Parathyroid adenoma (tissue), 2 donors: ENCODE data around the gene QSOX2.
A peak's percentile ranks its signal among the peaks of the same experiment; 100 is the strongest.

Experiments
- H2AFZ ChIP-seq: fragments of 300-600 bp; sonication (generic); one replicate; pipeline ENCODE4 v1.7.0; 2017; ENCODE audit warnings: antibody characterized with exemption, mild to moderate bottlenecking
- H3K27ac ChIP-seq: fragments of 300-600 bp; sonication (generic); one replicate; pipeline ENCODE4 v1.7.0; 2017
- H3K27me3 ChIP-seq: fragments of 300-600 bp; sonication (generic); one replicate; pipeline ENCODE4 v1.7.0; 2017; ENCODE audit warnings: low read length; ENCODE audit not compliant: control insufficient read depth, insufficient read depth
- H3K36me3 ChIP-seq: fragments of 300-600 bp; sonication (generic); one replicate; pipeline ENCODE4 v1.7.0; 2017; ENCODE audit warnings: low read length; ENCODE audit not compliant: control insufficient read depth, insufficient read depth
- H3K4me1 ChIP-seq: fragments of 300-600 bp; sonication (generic); one replicate; pipeline ENCODE4 v1.7.0; 2017; ENCODE audit warnings: control low read depth
- H3K4me2 ChIP-seq: fragments of 300-600 bp; sonication (generic); one replicate; pipeline ENCODE4 v1.7.0; 2017; ENCODE audit warnings: low read length
- H3K4me3 ChIP-seq: fragments of 300-600 bp; sonication (generic); one replicate; pipeline ENCODE4 v1.7.0; 2017; ENCODE audit warnings: low read depth, low read length
- H3K79me2 ChIP-seq: fragments of 300-600 bp; sonication (generic); one replicate; pipeline ENCODE4 v1.7.0; 2017; ENCODE audit warnings: control low read depth
- H3K9ac ChIP-seq: fragments of 300-600 bp; sonication (generic); one replicate; pipeline ENCODE4 v1.7.0; 2017; ENCODE audit warnings: mild to moderate bottlenecking
- H3K9me3 ChIP-seq: fragments of 300-600 bp; sonication (generic); one replicate; pipeline ENCODE4 v1.7.0; 2017; ENCODE audit warnings: low read length; ENCODE audit not compliant: control insufficient read depth
- TF ChIP-seq, protein P1 (sequence below): fragments of 300-600 bp; sonication (generic); IDR thresholded peaks from one replicate; pipeline ENCODE4 v1.7.0; 2017; ENCODE audit warnings: antibody characterized with exemption, mild to moderate bottlenecking
- donor health status: primary hyperparathyroidism.

Gene QSOX2

DNA sequence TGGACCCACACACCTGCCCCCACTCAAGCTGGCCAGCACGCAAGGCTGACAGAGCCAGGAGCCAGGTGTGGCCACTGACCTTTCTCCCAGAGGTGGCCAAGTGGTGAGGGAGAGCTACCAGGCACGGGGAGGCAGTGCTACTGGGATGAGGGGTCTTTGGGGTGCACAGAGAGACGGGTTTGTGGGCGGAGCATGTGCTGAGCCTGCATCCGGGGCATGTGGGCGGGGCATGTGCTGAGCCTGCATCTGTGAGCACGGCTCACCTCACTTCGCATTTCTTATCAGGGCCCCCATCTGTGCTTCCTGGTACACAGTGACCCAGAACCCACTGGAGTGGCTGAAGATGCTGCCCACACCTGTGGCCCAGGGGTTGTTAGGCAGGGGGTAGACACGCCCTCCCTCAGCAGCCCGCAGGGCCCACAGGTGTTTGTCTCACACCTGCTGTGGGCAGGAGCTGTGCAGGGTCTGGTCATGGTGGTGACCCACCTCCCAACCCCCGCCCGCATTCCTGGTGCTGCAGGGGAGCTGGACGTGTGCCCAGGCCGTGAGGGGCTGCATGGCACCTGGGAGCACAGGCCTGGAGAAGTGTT lies 36.8 kb upstream of the QSOX2 start:
- Histone ChIP-seq H3K9ac (no peak overlapping the region), H3K4me1 (peaks cover 6% of the 10 kb centered on the region), H3K4me2 (peak overlapping the region; percentile 67), H3K9me3 (no peaks in the 10 kb centered on the region), H3K36me3 (no peaks in the 10 kb centered on the region), H3K27ac (no peak overlapping the region), H3K27me3 (no peaks in the 10 kb centered on the region), H2AFZ (no peak overlapping the region), H3K4me3 (peak overlapping the region; percentile 35), H3K79me2 (no peaks in the 10 kb centered on the region)
- TF ChIP-seq, protein P1, sequence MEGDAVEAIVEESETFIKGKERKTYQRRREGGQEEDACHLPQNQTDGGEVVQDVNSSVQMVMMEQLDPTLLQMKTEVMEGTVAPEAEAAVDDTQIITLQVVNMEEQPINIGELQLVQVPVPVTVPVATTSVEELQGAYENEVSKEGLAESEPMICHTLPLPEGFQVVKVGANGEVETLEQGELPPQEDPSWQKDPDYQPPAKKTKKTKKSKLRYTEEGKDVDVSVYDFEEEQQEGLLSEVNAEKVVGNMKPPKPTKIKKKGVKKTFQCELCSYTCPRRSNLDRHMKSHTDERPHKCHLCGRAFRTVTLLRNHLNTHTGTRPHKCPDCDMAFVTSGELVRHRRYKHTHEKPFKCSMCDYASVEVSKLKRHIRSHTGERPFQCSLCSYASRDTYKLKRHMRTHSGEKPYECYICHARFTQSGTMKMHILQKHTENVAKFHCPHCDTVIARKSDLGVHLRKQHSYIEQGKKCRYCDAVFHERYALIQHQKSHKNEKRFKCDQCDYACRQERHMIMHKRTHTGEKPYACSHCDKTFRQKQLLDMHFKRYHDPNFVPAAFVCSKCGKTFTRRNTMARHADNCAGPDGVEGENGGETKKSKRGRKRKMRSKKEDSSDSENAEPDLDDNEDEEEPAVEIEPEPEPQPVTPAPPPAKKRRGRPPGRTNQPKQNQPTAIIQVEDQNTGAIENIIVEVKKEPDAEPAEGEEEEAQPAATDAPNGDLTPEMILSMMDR, result no peak

DNA sequence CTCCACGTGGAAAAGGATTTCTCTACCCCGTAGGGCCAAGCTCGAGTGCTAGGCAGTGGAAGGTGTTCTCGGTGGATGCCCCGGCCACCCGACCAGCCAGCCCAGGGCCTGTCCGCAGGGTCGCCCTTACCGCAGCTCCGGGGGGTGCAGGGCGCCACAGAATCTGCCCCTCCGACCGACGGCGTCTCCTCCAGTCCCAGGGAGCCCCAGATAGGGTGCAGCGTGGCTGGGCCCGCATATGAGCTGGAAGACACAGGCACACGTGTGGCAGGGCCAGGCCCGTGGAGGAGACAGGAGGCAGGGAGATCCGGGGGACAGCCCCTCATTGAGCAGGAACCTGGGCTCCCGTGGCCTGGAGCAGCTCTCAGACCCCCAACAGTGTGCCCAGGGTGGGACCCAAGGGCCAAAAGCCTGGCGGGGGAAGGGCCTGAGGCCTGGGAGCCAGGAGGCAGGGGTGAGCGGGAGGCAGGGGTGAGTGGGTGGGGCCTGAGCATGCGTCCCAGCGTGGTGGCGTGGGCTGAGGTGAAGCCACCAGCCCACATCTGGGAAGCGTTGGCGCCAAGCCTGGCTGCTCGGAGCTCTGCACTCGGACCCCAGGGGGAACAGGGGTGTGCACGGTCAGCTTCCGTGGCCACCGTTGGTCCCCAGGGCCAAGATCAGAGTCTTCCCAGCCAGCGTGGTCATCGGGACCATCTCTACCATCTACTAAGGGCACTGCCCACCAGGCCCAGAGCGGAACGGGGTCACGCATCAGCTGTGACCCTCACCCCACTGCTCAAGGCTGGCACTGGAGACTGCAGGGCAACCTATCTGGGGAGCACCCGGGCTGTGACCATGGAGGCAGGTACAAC lies 36.0 kb upstream of the QSOX2 start:
- H3K4me2 ChIP-seq, result peak overlapping the region; percentile 67
- peaks cover 6% of the 10 kb centered on the region for H3K4me1 ChIP-seq
- no peaks in the 10 kb centered on the region for H3K9me3 ChIP-seq
- H3K9ac ChIP-seq, result no peak overlapping the region
- no peaks in the 10 kb centered on the region for H3K27me3 ChIP-seq
- no peak overlapping the region for H3K27ac ChIP-seq
- no peaks in the 10 kb centered on the region for H3K79me2 ChIP-seq
- H2AFZ ChIP-seq, result no peak overlapping the region
- no peaks in the 10 kb centered on the region for H3K36me3 ChIP-seq
- TF ChIP-seq, protein P1, result no peak
- peak overlapping the region; percentile 35 for H3K4me3 ChIP-seq

DNA sequence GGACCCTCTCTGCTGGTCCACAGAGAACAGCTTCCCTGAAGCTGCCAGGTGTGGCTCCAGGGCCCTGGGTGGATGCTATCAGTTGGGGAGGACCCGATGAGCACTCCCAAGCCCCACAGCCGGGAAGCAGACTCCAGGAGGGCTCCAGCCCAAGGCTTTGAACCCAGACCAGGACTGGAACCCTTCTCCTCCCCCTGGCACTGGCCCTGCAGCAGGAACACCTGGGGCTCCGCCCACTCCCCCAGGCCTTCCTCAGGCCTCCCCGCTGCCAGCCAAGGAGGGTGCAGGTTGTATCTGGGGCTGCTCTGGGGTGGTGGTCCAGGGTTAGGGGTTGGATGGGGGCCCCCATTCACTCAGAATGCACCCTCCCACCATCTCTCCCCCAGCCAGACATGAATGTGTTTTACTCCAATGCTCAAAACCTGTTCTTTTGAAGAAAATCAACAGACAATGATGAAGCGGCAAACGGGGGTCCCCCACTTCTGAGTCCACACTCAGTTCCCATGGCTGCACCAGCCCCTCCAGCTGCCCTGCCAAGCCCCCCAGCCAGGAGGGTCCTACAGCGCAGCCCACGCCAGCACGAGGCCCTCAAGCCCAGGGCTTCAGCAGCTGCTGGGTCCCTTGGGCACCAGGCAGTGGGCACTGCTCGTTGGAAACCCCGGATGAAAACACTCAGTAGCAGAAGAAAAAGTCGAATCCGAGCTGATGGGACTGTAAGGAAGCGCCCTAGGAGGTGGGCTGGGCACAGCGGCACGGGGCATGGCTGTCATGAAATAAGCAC lies 35.1 kb upstream of the QSOX2 start:
- H3K36me3 ChIP-seq, result no peaks in the 10 kb centered on the region
- H3K9ac ChIP-seq, result no peak overlapping the region
- TF ChIP-seq, protein P1, result no peak
- no peak overlapping the region for H2AFZ ChIP-seq
- no peak overlapping the region for H3K4me2 ChIP-seq
- no peaks in the 10 kb centered on the region for H3K27me3 ChIP-seq
- H3K79me2 ChIP-seq, result no peaks in the 10 kb centered on the region
- H3K4me1 ChIP-seq, result peaks cover 6% of the 10 kb centered on the region
- H3K9me3 ChIP-seq, result no peaks in the 10 kb centered on the region
- H3K27ac ChIP-seq, result no peak overlapping the region
- no peak overlapping the region for H3K4me3 ChIP-seq

DNA sequence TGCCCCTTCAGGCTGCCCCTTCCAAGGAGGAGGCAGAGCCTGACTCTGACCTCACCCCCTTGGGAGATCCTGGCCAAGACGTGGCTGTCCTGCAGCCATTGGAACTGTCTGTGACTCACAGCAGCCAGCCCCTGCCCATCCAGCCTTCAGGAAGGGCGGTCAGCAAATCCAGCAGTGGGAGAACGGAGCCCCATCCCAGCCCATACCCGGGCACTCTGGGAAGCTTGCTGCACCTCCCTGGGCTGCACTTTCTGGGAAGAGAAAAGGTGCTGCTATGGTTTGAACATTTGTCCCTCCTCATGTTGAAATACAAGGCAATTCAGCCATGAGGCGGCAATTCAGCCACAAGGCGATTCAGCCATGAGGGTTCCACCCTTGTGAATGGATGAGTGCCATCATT lies 33.9 kb upstream of the QSOX2 start:
- Histone ChIP-seq H3K9ac (no peak overlapping the region), H3K4me1 (peaks cover 6% of the 10 kb centered on the region), H3K27ac (no peak overlapping the region), H3K4me2 (no peak overlapping the region), H3K36me3 (no peaks in the 10 kb centered on the region), H2AFZ (no peak overlapping the region), H3K27me3 (no peaks in the 10 kb centered on the region), H3K79me2 (no peaks in the 10 kb centered on the region), H3K9me3 (no peaks in the 10 kb centered on the region), H3K4me3 (no peak overlapping the region)
- TF ChIP-seq, protein P1, result no peak
